Measurements from ENCODE around the gene BLOC1S4.

BLOC1S4 gene

DNA sequence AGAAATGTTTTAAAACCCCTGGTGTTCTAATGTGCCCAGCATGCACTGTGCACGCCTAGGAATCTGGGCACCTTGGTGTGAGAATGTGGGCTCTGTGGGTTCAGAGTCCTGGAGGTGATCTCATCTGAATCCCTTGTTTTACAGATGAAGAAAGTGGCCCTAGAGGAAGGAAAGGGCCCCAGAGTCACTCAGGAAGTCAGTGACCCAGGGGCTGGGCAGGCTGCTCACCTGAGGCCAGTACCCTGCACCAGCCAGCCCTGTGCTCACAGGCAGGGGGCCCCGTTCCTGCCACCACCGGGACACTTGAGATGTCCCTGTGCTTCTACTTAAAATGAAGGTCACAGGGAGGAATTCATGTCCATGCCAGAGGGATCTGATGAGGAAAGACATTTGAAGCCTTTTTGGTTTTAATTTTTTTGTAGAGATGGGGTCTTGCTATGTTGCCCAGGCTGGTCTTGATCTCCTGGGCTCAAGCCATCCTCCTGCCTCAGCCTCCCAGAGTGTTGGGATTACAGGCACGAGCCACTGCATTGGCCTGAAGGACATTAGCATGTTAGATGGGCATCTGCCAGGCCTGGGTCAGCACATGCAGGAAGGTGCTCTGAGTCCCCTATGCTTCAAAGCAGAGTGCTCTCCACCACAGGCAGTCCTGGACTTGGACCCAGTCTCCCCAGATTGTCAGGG lies 29.7 kb upstream of the BLOC1S4 start:
- H3K4me3 ChIP-seq (replicated peaks; ENCODE audit: low read depth, low read length): no peak overlapping the region
- TF ChIP-seq, protein P1, sequence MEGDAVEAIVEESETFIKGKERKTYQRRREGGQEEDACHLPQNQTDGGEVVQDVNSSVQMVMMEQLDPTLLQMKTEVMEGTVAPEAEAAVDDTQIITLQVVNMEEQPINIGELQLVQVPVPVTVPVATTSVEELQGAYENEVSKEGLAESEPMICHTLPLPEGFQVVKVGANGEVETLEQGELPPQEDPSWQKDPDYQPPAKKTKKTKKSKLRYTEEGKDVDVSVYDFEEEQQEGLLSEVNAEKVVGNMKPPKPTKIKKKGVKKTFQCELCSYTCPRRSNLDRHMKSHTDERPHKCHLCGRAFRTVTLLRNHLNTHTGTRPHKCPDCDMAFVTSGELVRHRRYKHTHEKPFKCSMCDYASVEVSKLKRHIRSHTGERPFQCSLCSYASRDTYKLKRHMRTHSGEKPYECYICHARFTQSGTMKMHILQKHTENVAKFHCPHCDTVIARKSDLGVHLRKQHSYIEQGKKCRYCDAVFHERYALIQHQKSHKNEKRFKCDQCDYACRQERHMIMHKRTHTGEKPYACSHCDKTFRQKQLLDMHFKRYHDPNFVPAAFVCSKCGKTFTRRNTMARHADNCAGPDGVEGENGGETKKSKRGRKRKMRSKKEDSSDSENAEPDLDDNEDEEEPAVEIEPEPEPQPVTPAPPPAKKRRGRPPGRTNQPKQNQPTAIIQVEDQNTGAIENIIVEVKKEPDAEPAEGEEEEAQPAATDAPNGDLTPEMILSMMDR (IDR thresholded peaks at IDR 0.05; ENCODE audit: low read depth, low read length, missing control alignments): no peak
- no peak for DNase-seq (ENCODE audit: extremely low read depth, low read depth)

DNA sequence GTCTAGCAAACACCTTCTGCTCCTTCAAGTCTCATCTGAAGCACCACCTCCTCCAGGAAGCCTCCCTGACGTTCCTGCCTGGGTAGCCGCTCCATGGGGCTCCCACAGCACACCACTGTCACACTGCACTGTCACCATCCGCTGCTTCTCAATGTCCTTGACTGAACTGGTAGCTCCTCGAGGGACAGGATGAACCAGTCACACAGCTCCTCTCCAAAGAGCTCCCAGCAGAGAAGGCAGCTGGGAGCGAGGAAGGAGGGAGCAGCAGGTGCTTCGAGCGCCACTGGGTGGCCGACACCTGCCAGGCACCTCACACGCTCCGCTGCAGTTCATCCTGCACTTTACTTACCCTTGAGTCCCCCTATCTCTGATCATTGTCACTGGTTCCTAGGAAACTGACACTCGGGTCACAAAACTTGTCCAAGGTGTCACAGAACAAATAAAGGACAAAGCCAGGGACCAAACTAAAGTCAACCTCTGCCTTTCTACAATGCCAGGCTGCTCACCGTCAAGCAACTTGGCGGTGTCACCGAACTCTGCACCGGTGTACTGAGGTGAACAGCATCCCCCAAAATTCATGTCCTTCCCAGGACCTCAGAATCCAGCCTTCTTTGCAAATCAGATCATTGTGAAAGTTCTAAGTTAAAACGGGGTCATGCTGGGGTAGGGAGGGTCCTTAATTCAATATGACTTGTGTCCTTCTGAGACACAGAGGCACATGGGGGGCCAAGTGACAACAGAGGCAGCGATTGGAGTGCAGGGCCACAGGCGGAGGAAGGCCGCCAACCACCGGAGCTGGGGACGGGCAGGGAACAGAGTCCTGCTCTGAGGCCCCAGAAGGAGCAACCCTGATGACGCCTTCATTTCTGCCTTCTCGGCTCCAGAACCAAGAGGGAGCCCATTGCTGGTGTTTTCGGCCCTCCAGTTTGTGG lies 27.8 kb upstream of the BLOC1S4 start:
- H3K4me3 ChIP-seq (replicated peaks; ENCODE audit: low read depth, low read length): no peak overlapping the region
- TF ChIP-seq, protein P1 (IDR thresholded peaks at IDR 0.05; ENCODE audit: low read depth, low read length, missing control alignments): no peak
- no peak for DNase-seq (ENCODE audit: extremely low read depth, low read depth)

DNA sequence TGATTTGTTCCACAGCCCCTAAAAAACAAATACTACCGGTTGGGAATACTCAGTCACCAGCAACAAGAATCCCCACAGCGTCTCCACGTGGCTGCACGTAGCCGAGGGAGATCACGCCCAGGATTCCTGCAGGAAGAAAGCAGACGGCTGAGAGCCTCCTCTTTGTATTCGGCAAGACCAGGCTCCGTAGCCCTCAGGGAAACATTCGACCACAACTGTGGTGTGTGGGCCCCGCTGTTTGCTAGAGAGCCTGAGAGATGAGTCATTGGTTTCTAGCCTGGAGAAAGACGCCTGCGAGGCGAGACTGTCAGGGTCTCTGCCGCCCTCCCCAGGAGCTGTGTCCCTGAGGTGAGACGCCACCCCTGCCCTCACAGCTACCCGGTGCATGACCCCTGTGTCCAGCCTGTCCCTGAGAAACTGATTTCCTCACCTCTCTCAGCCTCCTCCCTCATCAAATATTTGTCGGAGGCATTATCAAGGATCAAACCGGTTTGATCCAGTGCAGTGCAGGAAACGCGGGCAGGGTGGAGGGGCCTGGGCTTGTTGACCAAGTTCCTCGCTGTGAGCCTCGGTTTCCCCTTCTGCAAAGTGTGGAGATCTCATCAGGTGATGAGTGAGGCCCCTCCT lies 27.0 kb upstream of the BLOC1S4 start:
- TF ChIP-seq, protein P1 (IDR thresholded peaks at IDR 0.05; ENCODE audit: low read depth, low read length, missing control alignments): no peak
- no peak overlapping the region for H3K4me3 ChIP-seq (replicated peaks; ENCODE audit: low read depth, low read length)
- DNase-seq (ENCODE audit: extremely low read depth, low read depth): peak; percentile 69

GRCh38 chr4:6689506-6689960 lies 26.4 kb upstream of the BLOC1S4 start:
- no peak for DNase-seq (ENCODE audit: extremely low read depth, low read depth)
- H3K4me3 ChIP-seq (replicated peaks; ENCODE audit: low read depth, low read length): no peak overlapping the region
- TF ChIP-seq, protein P1 (IDR thresholded peaks at IDR 0.05; ENCODE audit: low read depth, low read length, missing control alignments): no peak

DNA sequence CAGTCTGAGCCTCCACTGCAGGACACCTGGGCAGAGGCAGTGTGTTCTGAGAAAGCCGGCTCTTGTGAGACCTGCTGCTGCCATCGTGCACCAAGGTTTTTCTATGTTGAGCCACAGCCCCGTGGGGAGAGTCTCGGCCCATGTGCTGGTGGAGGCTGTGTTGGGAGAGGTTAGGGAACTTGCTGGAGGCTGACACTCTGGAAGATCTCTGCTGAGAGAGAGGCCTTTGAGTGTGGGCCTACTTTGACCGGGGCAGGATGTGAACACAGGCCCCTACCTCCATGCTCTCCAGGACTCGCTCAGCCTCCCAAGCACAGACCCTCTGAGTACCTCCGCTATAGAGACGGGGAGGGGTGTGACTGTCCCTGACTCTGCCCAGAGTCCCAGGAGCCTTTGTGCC lies 23.6 kb upstream of the BLOC1S4 start:
- no peak for DNase-seq (ENCODE audit: extremely low read depth, low read depth)
- TF ChIP-seq, protein P1 (IDR thresholded peaks at IDR 0.05; ENCODE audit: low read depth, low read length, missing control alignments): no peak
- no peak overlapping the region for H3K4me3 ChIP-seq (replicated peaks; ENCODE audit: low read depth, low read length)

GRCh38 chr4:6692806-6693205 lies 23.2 kb upstream of the BLOC1S4 start:
- no peak overlapping the region for H3K4me3 ChIP-seq (replicated peaks; ENCODE audit: low read depth, low read length)
- TF ChIP-seq, protein P1 (IDR thresholded peaks at IDR 0.05; ENCODE audit: low read depth, low read length, missing control alignments): no peak
- DNase-seq (ENCODE audit: extremely low read depth, low read depth): no peak

Data from HFF-Myc (cell line).